Astrocyte of the spinal cord (primary cell): ENCODE data around the gene AFG1L.

Experiments
- DNase-seq: peaks from one replicate; pipeline ENCODE4 v3.0.0; 2011; ENCODE audit warnings: low read depth, low spot score
- H3K4me3 ChIP-seq: 2 replicates; pipeline ENCODE4 v1.5.1; 2011; ENCODE audit warnings: low read depth, mild to moderate bottlenecking, low read length, moderate library complexity
- CTCF ChIP-seq: IDR thresholded peaks from 2 replicates; pipeline ENCODE4 v1.5.1; 2012; ENCODE audit warnings: low read depth, mild to moderate bottlenecking, low read length, inconsistent platforms
- in situ Hi-C: cut with HindIII; loops from 2 replicates; pipeline ENCODE4 v1.10.0; 2017; ENCODE audit warnings: low sequenced_read_pairs

AFG1L gene

GRCh38 chr6:108492131-108492766 lies 197.4 kb downstream of the AFG1L start:
- no peak overlapping the region for H3K4me3 ChIP-seq
- in situ Hi-C loops: no loop called here
- DNase-seq: peak; percentile 72
- peak; percentile 68 for TF ChIP-seq CTCF

- no peak for TF ChIP-seq CTCF
- H3K4me3 ChIP-seq: no peak overlapping the region
- in situ Hi-C loops: no loop called here
- DNase-seq: no peak
Measured at GRCh38 chr6:108494434-108494833, 199.6 kb downstream of the AFG1L start.

GRCh38 chr6:108497883-108498282 lies 203.0 kb downstream of the AFG1L start:
- in situ Hi-C loops: no loop called here
- DNase-seq: peak; percentile 43
- H3K4me3 ChIP-seq: no peak overlapping the region
- peak; percentile 68 for TF ChIP-seq CTCF

- in situ Hi-C loops: no loop called here
- DNase-seq: peak; percentile 54
- TF ChIP-seq CTCF: no peak
- H3K4me3 ChIP-seq: no peak overlapping the region
Measured at GRCh38 chr6:108501559-108501958, 206.7 kb downstream of the AFG1L start.

- in situ Hi-C loops: no loop called here
- DNase-seq: no peak
- TF ChIP-seq CTCF: no peak
- no peak overlapping the region for H3K4me3 ChIP-seq
Measured at GRCh38 chr6:108502832-108503231, 208.0 kb downstream of the AFG1L start.

GRCh38 chr6:108507316-108507715 lies 212.5 kb downstream of the AFG1L start:
- H3K4me3 ChIP-seq: no peak overlapping the region
- TF ChIP-seq CTCF: no peak
- in situ Hi-C loops: no loop called here

More at GRCh38 chr6:108507316-108507715, 212.5 kb downstream of the AFG1L start:
- DNase-seq: no peak
